ENCODE measurements around the gene ADGRB3.

ADGRB3 gene

GRCh38 chr6:69105288-69105687 is 470.2 kb downstream of the ADGRB3 start:
- Histone ChIP-seq H3K36me3 (replicated peaks in 1 of 2; ENCODE audit: control insufficient read depth in 2 of 2, insufficient read depth in 2 of 2, low read length in 2 of 2) (no peaks in the 10 kb centered on the region), H3K4me1 (ENCODE audit: control insufficient read depth in 2 of 2, insufficient read depth in 1 of 2, low read depth in 1 of 2, low read length in 2 of 2) (peaks cover 2 to 16% of the 10 kb centered on the region in 2 donors), H2AFZ (ENCODE audit: low read length) (no peak overlapping the region), H3K9ac (ENCODE audit: low read depth, low read length, poor library complexity) (no peak overlapping the region), H3K27me3 (ENCODE audit: control insufficient read depth in 3 of 3, insufficient read depth in 3 of 3, low read depth in 1 of 3, low read length in 3 of 3) (no peaks in the 10 kb centered on the region), H2AK5ac (ENCODE audit: low read depth, low read length) (no peak overlapping the region), H3K4ac (ENCODE audit: low read length) (no peak overlapping the region), H2BK5ac (ENCODE audit: low read length) (no peak overlapping the region), H2BK12ac (ENCODE audit: low read length) (no peak overlapping the region), H3K9me3 (replicated peaks in 1 of 2; ENCODE audit: control insufficient read depth in 2 of 2, insufficient read depth in 1 of 2, low read depth in 1 of 2, low read length in 2 of 2) (no peaks in the 10 kb centered on the region), H3K79me1 (ENCODE audit: low read depth, low read length) (no peaks in the 10 kb centered on the region), H2BK15ac (ENCODE audit: low read length) (no peak overlapping the region), H3K27ac (replicated peaks; ENCODE audit: low read length) (no peak overlapping the region), H3K4me2 (ENCODE audit: insufficient read depth, low read length, poor library complexity, severe bottlenecking) (no peak overlapping the region), H3K18ac (ENCODE audit: low read length) (no peak overlapping the region), H3K14ac (ENCODE audit: low read length) (no peak overlapping the region), H3K23ac (ENCODE audit: low read depth, low read length, poor library complexity) (no peak overlapping the region), H4K91ac (ENCODE audit: low read depth, low read length, poor library complexity) (no peak overlapping the region), H4K8ac (ENCODE audit: low read depth, low read length) (no peak overlapping the region), H2BK120ac (ENCODE audit: low read depth, low read length) (no peak overlapping the region), H3K4me3 (ENCODE audit: low read length in 2 of 2) (no peak overlapping the region)
- no CpG with 5 or more reads among the region's 3 CpGs for WGBS, 2 donors (ENCODE audit: extremely low coverage in 2 of 2, insufficient read length in 2 of 2, insufficient replicate concordance in 1 of 2)
- DNase-seq (ENCODE audit: low spot score) = no peak

- Histone ChIP-seq H3K4ac (ENCODE audit: low read length) (no peak overlapping the region), H3K27me3 (ENCODE audit: control insufficient read depth in 3 of 3, insufficient read depth in 3 of 3, low read depth in 1 of 3, low read length in 3 of 3) (no peaks in the 10 kb centered on the region), H2BK15ac (ENCODE audit: low read length) (no peak overlapping the region), H3K18ac (ENCODE audit: low read length) (no peak overlapping the region), H3K36me3 (replicated peaks in 1 of 2; ENCODE audit: control insufficient read depth in 2 of 2, insufficient read depth in 2 of 2, low read length in 2 of 2) (no peaks in the 10 kb centered on the region), H2AFZ (ENCODE audit: low read length) (no peak overlapping the region), H3K27ac (replicated peaks; ENCODE audit: low read length) (no peak overlapping the region), H4K8ac (ENCODE audit: low read depth, low read length) (no peak overlapping the region), H3K14ac (ENCODE audit: low read length) (no peak overlapping the region), H2BK5ac (ENCODE audit: low read length) (no peak overlapping the region), H2BK12ac (ENCODE audit: low read length) (no peak overlapping the region), H3K4me3 (ENCODE audit: low read length in 2 of 2) (no peak overlapping the region), H3K79me1 (ENCODE audit: low read depth, low read length) (no peaks in the 10 kb centered on the region), H3K4me1 (ENCODE audit: control insufficient read depth in 2 of 2, insufficient read depth in 1 of 2, low read depth in 1 of 2, low read length in 2 of 2) (peaks cover 2 to 24% of the 10 kb centered on the region in 2 donors), H4K91ac (ENCODE audit: low read depth, low read length, poor library complexity) (no peak overlapping the region), H2BK120ac (ENCODE audit: low read depth, low read length) (no peak overlapping the region), H3K9me3 (replicated peaks in 1 of 2; ENCODE audit: control insufficient read depth in 2 of 2, insufficient read depth in 1 of 2, low read depth in 1 of 2, low read length in 2 of 2) (no peaks in the 10 kb centered on the region), H3K4me2 (ENCODE audit: insufficient read depth, low read length, poor library complexity, severe bottlenecking) (no peak overlapping the region), H2AK5ac (ENCODE audit: low read depth, low read length) (no peak overlapping the region), H3K9ac (ENCODE audit: low read depth, low read length, poor library complexity) (no peak overlapping the region), H3K23ac (ENCODE audit: low read depth, low read length, poor library complexity) (no peak overlapping the region)
- no CpG with 5 or more reads among the region's 3 CpGs for WGBS, 2 donors (ENCODE audit: extremely low coverage in 2 of 2, insufficient read length in 2 of 2, insufficient replicate concordance in 1 of 2)
- DNase-seq (ENCODE audit: low spot score) = no peak
Observed at GRCh38 chr6:69106511-69106910, 471.4 kb downstream of the ADGRB3 start.

- peaks cover 0 to 20% of the 10 kb centered on the region in 2 donors for H3K4me1 ChIP-seq (ENCODE audit: control insufficient read depth in 2 of 2, insufficient read depth in 1 of 2, low read depth in 1 of 2, low read length in 2 of 2)
- H2BK5ac ChIP-seq (ENCODE audit: low read length) = no peak overlapping the region
- H3K23ac ChIP-seq (ENCODE audit: low read depth, low read length, poor library complexity) = no peak overlapping the region
- H4K8ac ChIP-seq (ENCODE audit: low read depth, low read length) = no peak overlapping the region
- no peak for DNase-seq (ENCODE audit: low spot score)
- H3K14ac ChIP-seq (ENCODE audit: low read length) = no peak overlapping the region
- no peak overlapping the region for H2BK120ac ChIP-seq (ENCODE audit: low read depth, low read length)
- H3K79me1 ChIP-seq (ENCODE audit: low read depth, low read length) = no peaks in the 10 kb centered on the region
- H3K27me3 ChIP-seq (ENCODE audit: control insufficient read depth in 3 of 3, insufficient read depth in 3 of 3, low read depth in 1 of 3, low read length in 3 of 3) = no peaks in the 10 kb centered on the region
- no peaks in the 10 kb centered on the region for H3K9me3 ChIP-seq (replicated peaks in 1 of 2; ENCODE audit: control insufficient read depth in 2 of 2, insufficient read depth in 1 of 2, low read depth in 1 of 2, low read length in 2 of 2)
- H3K36me3 ChIP-seq (replicated peaks in 1 of 2; ENCODE audit: control insufficient read depth in 2 of 2, insufficient read depth in 2 of 2, low read length in 2 of 2) = no peaks in the 10 kb centered on the region
- no CpG with 5 or more reads among the region's 2 CpGs for WGBS, 2 donors (ENCODE audit: extremely low coverage in 2 of 2, insufficient read length in 2 of 2, insufficient replicate concordance in 1 of 2)
- H2BK15ac ChIP-seq (ENCODE audit: low read length) = no peak overlapping the region
- H2BK12ac ChIP-seq (ENCODE audit: low read length) = no peak overlapping the region
- H3K9ac ChIP-seq (ENCODE audit: low read depth, low read length, poor library complexity) = no peak overlapping the region
- H2AFZ ChIP-seq (ENCODE audit: low read length) = no peak overlapping the region
- H3K27ac ChIP-seq (replicated peaks; ENCODE audit: low read length) = no peak overlapping the region
- H3K18ac ChIP-seq (ENCODE audit: low read length) = no peak overlapping the region
- H3K4me3 ChIP-seq (ENCODE audit: low read length in 2 of 2) = no peak overlapping the region
- no peak overlapping the region for H4K91ac ChIP-seq (ENCODE audit: low read depth, low read length, poor library complexity)
- no peak overlapping the region for H3K4me2 ChIP-seq (ENCODE audit: insufficient read depth, low read length, poor library complexity, severe bottlenecking)
- no peak overlapping the region for H3K4ac ChIP-seq (ENCODE audit: low read length)
- no peak overlapping the region for H2AK5ac ChIP-seq (ENCODE audit: low read depth, low read length)
Observed at GRCh38 chr6:69111301-69111700, 476.2 kb downstream of the ADGRB3 start.

- H3K36me3 ChIP-seq (replicated peaks in 1 of 2; ENCODE audit: control insufficient read depth in 2 of 2, insufficient read depth in 2 of 2, low read length in 2 of 2) = no peaks in the 10 kb centered on the region
- H3K14ac ChIP-seq (ENCODE audit: low read length) = no peak overlapping the region
- H2BK12ac ChIP-seq (ENCODE audit: low read length) = no peak overlapping the region
- H2BK15ac ChIP-seq (ENCODE audit: low read length) = no peak overlapping the region
- no peaks in the 10 kb centered on the region for H3K9me3 ChIP-seq (replicated peaks in 1 of 2; ENCODE audit: control insufficient read depth in 2 of 2, insufficient read depth in 1 of 2, low read depth in 1 of 2, low read length in 2 of 2)
- H3K27ac ChIP-seq (replicated peaks; ENCODE audit: low read length) = no peak overlapping the region
- no peak overlapping the region for H2AK5ac ChIP-seq (ENCODE audit: low read depth, low read length)
- H3K27me3 ChIP-seq (ENCODE audit: control insufficient read depth in 3 of 3, insufficient read depth in 3 of 3, low read depth in 1 of 3, low read length in 3 of 3) = no peaks in the 10 kb centered on the region
- no peak overlapping the region for H3K4me2 ChIP-seq (ENCODE audit: insufficient read depth, low read length, poor library complexity, severe bottlenecking)
- H3K9ac ChIP-seq (ENCODE audit: low read depth, low read length, poor library complexity) = no peak overlapping the region
- no peak overlapping the region for H3K4ac ChIP-seq (ENCODE audit: low read length)
- H3K79me1 ChIP-seq (ENCODE audit: low read depth, low read length) = no peaks in the 10 kb centered on the region
- H2BK120ac ChIP-seq (ENCODE audit: low read depth, low read length) = no peak overlapping the region
- no peak overlapping the region for H4K91ac ChIP-seq (ENCODE audit: low read depth, low read length, poor library complexity)
- H4K8ac ChIP-seq (ENCODE audit: low read depth, low read length) = no peak overlapping the region
- no peak overlapping the region for H2BK5ac ChIP-seq (ENCODE audit: low read length)
- no peak for DNase-seq (ENCODE audit: low spot score)
- no peak overlapping the region for H2AFZ ChIP-seq (ENCODE audit: low read length)
- H3K4me3 ChIP-seq (ENCODE audit: low read length in 2 of 2) = no peak overlapping the region
- H3K4me1 ChIP-seq (ENCODE audit: control insufficient read depth in 2 of 2, insufficient read depth in 1 of 2, low read depth in 1 of 2, low read length in 2 of 2) = peaks cover 0 to 7% of the 10 kb centered on the region in 2 donors
- H3K18ac ChIP-seq (ENCODE audit: low read length) = no peak overlapping the region
- no CpG with 5 or more reads among the region's 2 CpGs for WGBS, 2 donors (ENCODE audit: extremely low coverage in 2 of 2, insufficient read length in 2 of 2, insufficient replicate concordance in 1 of 2)
- no peak overlapping the region for H3K23ac ChIP-seq (ENCODE audit: low read depth, low read length, poor library complexity)
Observed at GRCh38 chr6:69116658-69117057, 481.6 kb downstream of the ADGRB3 start.

Measured in neuronal stem cell (in vitro differentiated cells).